Breast epithelium (tissue), 4 donors: Measurements from ENCODE around the gene BAX. TPM values are rescaled to one million over a fixed set of nuclear protein-coding genes. Genes with fewer than 3 reads are reported as not detected.
"Not testable (repeated sequence)": the region's sequence is repeated elsewhere in the genome, so short reads cannot be mapped to it uniquely, and the experiment has no call there.

Source experiments
- DNase-seq, 2 donors: peaks; one replicate each; pipeline ENCODE4 v3.0.0-alpha.2; 2019; ENCODE audit warnings: low spot score in 2 of 2
- H3K27ac ChIP-seq, 2 donors: fragments of 200-600 bp; sonication (generic) in 1 of 2; one replicate each; pipeline ENCODE4 v1.5.1; 2016 to 2019; ENCODE audit warnings: mild to moderate bottlenecking in 1 of 2
- H3K27me3 ChIP-seq, 2 donors: fragments of 200-600 bp; sonication (generic) in 1 of 2; one replicate each; pipeline versions ENCODE4 v1.5.1 to v1.6.0; 2017 to 2019; ENCODE audit warnings: control low read depth in 1 of 2, mild to moderate bottlenecking in 1 of 2
- H3K36me3 ChIP-seq: fragments of 200-600 bp; one replicate; pipeline ENCODE4 v1.5.1; 2019
- H3K4me1 ChIP-seq, 2 donors: fragments of 200-600 bp; sonication (generic); one replicate each; pipeline ENCODE4 v1.5.1; 2016 to 2019; ENCODE audit warnings: control low read depth in 1 of 2
- H3K4me3 ChIP-seq, 3 donors: fragments of 200-600 bp; sonication (generic); 1 replicate in 2 of 3; 2 replicates in 1 of 3; pipeline ENCODE4 v1.5.1; 2016 to 2019; ENCODE audit warnings: mild to moderate bottlenecking in 3 of 3, moderate library complexity in 2 of 3
- H3K9me3 ChIP-seq, 2 donors: fragments of 200-600 bp; sonication (generic) in 1 of 2; one replicate each; pipeline ENCODE4 v1.5.1; 2016 to 2019; ENCODE audit warnings: control low read depth in 1 of 2
- POLR2A ChIP-seq: fragments of 450-650 bp; IDR thresholded peaks from one replicate; pipeline ENCODE4 v1.6.1; 2016; ENCODE audit warnings: antibody characterized with exemption, mild to moderate bottlenecking, moderate library complexity
- POLR2AphosphoS5 ChIP-seq, 3 donors: sonication (generic); formaldehyde crosslinking; IDR thresholded peaks; one replicate each; pipeline ENCODE4 v1.6.1; 2017; ENCODE audit warnings: antibody characterized with exemption in 3 of 3
- intact Hi-C: fragments of 100-400 bp; cut with DNase I; formaldehyde crosslinking; loops from one replicate; pipeline ENCODE4 v1.15.1; 2023; ENCODE audit warnings: low total_unique reads
- total RNA-seq, 3 donors: library from RNA; depleted of rRNA; stranded (reverse); fragments of >200 nt; gene quantifications; one replicate each; pipeline ENCODE4 v1.1.0, GENCODE V29; 2016
- TF ChIP-seq, protein P1 (sequence below), 3 donors: fragments of 450-650 bp; IDR thresholded peaks; one replicate each; pipeline ENCODE4 v1.5.1; 2016 to 2017; ENCODE audit warnings: antibody characterized with exemption in 3 of 3, mild to moderate bottlenecking in 3 of 3, moderate library complexity in 3 of 3

The BAX gene
- total RNA-seq = 10 to 100 TPM; 34.2 to 56.0 (median 36.0) TPM

DNA sequence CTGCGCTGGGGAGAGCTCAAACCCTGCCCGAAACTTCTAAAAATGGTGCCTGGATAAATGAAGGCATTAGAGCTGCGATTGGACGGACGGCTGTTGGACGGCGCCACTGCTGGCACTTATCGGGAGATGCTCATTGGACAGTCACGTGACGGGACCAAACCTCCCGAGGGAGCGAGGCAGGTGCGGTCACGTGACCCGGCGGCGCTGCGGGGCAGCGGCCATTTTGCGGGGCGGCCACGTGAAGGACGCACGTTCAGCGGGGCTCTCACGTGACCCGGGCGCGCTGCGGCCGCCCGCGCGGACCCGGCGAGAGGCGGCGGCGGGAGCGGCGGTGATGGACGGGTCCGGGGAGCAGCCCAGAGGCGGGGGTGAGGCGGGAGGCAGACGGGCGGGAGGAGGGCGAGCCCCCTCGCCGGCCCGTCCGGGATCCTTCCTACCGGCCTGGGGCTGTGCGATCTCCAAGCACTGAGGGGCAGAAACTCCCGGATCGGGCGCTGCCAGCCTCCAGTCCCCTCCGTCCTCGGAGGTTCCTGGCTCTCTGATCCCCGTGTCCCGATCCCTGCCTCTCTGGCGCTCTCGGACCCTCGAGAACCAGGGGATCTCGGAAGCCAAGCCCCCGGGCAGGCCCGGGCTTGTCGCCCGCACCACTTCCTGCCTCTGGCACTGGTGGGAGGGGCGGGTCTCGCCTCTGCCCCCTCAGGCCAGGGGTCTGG, at the start of gene BAX:
TSS of gene BAX (plus strand) at position 281 of the 713 bp plus-strand sequence. CDS start at position 335, 54 bp downstream.
- Histone ChIP-seq H3K4me3 (peak within 1 kb of the TSS; percentile 69 to 96 (median 83)), H3K27me3 (no peaks in the 10 kb centered on the region), H3K4me1 (peaks cover 0 to 9% of the 10 kb centered on the region in 2 donors), H3K27ac (peak within 1 kb of the TSS; percentile 71 to 80), H3K36me3 (no peaks in the 10 kb centered on the region), H3K9me3 (no peaks in the 10 kb centered on the region)
- peak; percentile 75 to 94 (median 85) for TF ChIP-seq POLR2AphosphoS5 (IDR thresholded peaks at IDR 0.05)
- TF ChIP-seq, protein P1, sequence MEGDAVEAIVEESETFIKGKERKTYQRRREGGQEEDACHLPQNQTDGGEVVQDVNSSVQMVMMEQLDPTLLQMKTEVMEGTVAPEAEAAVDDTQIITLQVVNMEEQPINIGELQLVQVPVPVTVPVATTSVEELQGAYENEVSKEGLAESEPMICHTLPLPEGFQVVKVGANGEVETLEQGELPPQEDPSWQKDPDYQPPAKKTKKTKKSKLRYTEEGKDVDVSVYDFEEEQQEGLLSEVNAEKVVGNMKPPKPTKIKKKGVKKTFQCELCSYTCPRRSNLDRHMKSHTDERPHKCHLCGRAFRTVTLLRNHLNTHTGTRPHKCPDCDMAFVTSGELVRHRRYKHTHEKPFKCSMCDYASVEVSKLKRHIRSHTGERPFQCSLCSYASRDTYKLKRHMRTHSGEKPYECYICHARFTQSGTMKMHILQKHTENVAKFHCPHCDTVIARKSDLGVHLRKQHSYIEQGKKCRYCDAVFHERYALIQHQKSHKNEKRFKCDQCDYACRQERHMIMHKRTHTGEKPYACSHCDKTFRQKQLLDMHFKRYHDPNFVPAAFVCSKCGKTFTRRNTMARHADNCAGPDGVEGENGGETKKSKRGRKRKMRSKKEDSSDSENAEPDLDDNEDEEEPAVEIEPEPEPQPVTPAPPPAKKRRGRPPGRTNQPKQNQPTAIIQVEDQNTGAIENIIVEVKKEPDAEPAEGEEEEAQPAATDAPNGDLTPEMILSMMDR (IDR thresholded peaks at IDR 0.05) = no peak
- peak; percentile 91 to 96 for DNase-seq
- intact Hi-C loops = loop anchor here (1.0 kb wide), 1 partner anchor 17 kb away; no protein-coding TSS in a partner anchor

DNA sequence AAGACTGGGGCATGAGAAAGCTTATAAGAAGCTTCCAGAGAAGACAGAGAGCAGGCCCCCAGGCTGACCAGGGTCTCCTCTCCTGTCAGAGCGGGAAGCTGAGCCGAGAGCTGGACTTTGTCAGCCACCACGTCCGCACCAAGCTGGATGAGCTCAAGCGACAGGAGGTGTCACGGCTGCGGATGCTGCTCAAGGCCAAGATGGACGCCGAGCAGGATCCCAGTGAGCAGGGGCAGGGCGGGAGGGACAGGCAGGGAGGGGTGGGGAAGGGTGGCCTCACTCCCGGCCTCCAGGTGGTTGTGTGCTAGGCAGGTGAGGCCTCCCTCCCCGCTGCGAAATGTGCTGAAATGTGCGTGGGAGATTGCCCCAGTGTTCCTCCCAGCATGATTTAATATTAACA, 49.0 kb upstream of the BAX start:
- TF ChIP-seq, protein P1 (IDR thresholded peaks at IDR 0.05) = no peak
- TF ChIP-seq POLR2A (no peak), POLR2AphosphoS5 (IDR thresholded peaks at IDR 0.05) (no peak)
- H3K27ac ChIP-seq = no peak overlapping the region
- H3K27me3 ChIP-seq = no peaks in the 10 kb centered on the region
- H3K4me3 ChIP-seq = no peak overlapping the region
- intact Hi-C loops = no loop called here
- H3K9me3 ChIP-seq = no peaks in the 10 kb centered on the region
- DNase-seq = no peak
- H3K4me1 ChIP-seq = peaks cover 5 to 17% of the 10 kb centered on the region in 2 donors
- no peaks in the 10 kb centered on the region for H3K36me3 ChIP-seq

- TF ChIP-seq POLR2A (no peak), POLR2AphosphoS5 (IDR thresholded peaks at IDR 0.05) (no peak)
- TF ChIP-seq, protein P1 (IDR thresholded peaks at IDR 0.05) = no peak
- intact Hi-C loops = no loop called here
- Histone ChIP-seq H3K36me3 (no peaks in the 10 kb centered on the region), H3K27ac (no peak overlapping the region), H3K9me3 (no peaks in the 10 kb centered on the region), H3K27me3 (no peaks in the 10 kb centered on the region), H3K4me1 (peaks cover 4 to 11% of the 10 kb centered on the region in 2 donors), H3K4me3 (no peak overlapping the region)
- no peak for DNase-seq
These were observed 48.4 kb upstream of the BAX start for GRCh38 chr19:48906324-48906723.

GRCh38 chr19:48907671-48908070, 47.0 kb upstream of the BAX start:
- DNase-seq = no peak
- H3K4me1 ChIP-seq = peaks cover 0 to 4% of the 10 kb centered on the region in 2 donors
- no peaks in the 10 kb centered on the region for H3K36me3 ChIP-seq
- intact Hi-C loops = no loop called here
- H3K4me3 ChIP-seq = no peak overlapping the region
- no peaks in the 10 kb centered on the region for H3K9me3 ChIP-seq
- TF ChIP-seq POLR2AphosphoS5 (IDR thresholded peaks at IDR 0.05) (no peak), POLR2A (no peak)
- TF ChIP-seq, protein P1 (IDR thresholded peaks at IDR 0.05) = no peak
- no peaks in the 10 kb centered on the region for H3K27me3 ChIP-seq
- peak overlapping the region in 1 of 2 donors; percentile 68 for H3K27ac ChIP-seq

DNA sequence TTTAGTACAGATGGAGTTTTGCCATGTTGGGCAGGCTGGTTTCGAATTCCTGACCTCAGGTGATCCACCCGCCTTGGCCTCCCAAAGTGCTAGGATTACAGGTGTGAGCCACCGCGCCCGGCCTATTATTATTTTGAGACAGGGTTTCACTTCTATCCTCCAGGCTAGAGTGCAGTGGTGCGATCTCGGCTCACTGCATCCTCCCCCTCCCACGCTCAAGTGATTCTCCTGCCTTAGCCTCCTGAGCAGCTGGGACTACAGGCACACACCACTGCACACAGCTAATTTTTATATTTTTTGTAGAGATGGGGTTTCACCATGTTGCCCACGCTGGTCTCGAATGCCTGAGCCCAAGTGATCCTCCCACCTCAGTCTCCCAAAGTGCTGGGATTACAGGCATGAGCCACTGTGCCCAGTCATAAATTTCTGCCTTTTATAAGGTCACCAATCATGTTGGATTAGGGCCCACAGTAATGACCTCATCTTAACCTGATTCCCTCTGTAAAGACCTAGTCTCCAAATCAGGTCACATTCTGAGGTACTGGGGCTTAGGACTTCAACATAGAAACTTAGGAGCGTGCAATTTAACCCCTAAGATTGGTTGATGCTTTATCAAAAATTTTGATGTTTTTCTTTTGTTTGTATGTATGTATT, 45.1 kb upstream of the BAX start:
- H3K4me3 ChIP-seq, H3K9me3 ChIP-seq, H3K4me1 ChIP-seq, intact Hi-C loops, H3K27me3 ChIP-seq, H3K36me3 ChIP-seq, DNase-seq: not testable (repeated sequence)
- peak overlapping the region in 1 of 2 donors; percentile 58 for H3K27ac ChIP-seq
